SHP77 treated with DMSO at 0.1 percent for 48 hours (cell line): ENCODE results near the gene UBE2E2.

Source experiments
- DNase-seq: peaks from one replicate; lab custom pipeline; 2025; lab: John Stamatoyannopoulos, UW

The UBE2E2 gene

DNA sequence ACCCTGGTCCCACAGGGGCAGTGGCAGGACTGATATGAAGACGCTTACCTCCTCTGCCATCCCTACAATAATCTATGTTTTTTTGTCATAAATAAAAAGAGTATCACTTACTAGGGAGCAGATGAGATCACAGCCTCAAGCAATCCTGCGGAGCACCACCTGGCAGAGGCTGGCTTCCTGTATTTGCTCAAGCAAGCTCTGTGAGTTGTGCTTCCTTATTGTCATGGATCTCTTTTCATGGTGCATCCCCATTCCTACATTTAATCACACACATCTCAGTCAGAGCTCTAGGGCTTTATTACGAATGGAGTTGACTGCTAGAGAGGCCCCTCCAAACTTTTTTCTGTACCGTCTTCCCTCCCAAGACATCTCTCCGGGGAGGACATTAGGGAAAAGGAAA is 186.0 kb downstream of the UBE2E2 start:
- no peak for DNase-seq

DNA sequence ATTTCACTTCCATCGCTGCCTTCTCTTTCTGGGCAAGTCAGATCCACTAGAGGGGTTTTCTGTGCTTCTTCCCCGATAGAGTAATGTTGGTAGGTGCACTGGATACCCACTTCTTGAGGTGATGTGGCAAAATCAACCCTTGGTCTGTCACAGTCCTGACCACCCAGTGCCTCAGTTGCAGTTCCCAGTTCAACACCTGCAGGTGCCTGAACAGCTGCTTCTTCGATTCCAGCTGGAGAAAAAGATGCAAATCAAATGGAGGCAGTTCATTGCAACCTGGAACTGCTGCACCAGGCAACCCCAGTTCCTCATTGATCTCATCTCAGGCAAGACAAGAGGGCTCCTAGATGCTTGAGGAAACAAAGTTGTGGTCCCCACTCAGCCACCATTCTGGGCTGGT is 186.6 kb downstream of the UBE2E2 start:
- no peak for DNase-seq

DNA sequence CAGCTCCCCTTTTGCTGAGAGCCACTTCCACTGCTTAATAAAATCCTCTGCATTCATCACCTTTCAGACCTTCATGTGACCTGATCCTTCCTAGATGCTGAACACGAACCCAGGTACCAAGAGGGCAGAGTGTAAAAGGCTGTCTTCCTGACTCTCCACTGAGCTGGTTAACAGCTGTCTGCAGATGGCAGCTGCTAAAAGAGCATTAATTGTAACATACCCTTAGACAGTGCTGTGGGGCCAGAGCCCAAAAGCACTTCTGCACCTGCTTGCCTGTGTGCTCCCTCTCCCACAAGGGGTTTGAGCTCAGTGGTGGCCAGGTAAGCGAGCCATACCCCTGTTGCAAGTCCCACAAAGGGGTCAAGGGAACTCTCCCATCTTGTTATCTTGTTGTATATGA is 187.3 kb downstream of the UBE2E2 start:
- DNase-seq: no peak

DNA sequence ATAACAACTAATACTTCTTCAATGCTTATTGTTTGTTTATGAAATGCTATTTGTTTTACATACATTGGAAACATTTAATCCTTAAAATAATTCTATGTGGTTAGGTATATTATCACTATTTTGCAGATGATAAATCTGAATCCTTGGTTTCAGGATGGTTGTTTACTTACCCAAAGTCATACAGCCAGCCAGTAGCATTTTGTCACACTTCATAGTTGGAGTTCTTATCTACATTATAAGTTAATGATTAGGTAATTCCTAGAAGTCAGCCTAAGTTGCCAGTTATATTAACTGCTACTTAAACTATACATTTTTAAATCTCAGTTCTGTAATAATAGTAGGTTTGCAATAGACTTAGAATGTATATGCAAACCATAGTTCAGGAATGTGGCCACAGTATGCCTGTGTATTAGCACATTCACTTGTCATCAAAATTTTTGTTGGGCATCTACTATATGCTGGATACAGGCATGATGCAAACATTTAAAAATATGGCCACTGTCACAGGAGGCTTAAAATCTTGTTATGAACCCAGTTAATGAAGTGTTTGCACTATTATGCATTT is 187.9 kb downstream of the UBE2E2 start:
- no peak for DNase-seq

DNA sequence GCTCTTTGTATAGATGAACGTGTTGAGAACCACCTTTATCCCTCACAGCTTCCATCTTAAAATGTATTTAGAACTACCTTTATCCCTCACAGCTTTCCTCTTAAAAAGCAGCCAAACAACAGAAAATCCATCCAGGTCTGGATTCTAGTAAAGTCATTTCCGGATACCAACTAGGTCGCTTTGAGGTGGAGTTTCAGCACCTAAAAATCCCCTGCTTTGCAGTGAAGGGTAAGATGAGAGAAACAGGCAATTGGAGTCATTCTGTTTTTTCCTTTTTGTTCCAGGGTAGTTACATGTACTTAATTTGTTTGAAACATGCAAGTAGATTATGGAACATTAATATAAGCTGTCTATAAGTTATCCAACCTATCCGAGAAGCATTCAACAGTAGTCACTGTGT is 192.0 kb downstream of the UBE2E2 start:
- no peak for DNase-seq

DNA sequence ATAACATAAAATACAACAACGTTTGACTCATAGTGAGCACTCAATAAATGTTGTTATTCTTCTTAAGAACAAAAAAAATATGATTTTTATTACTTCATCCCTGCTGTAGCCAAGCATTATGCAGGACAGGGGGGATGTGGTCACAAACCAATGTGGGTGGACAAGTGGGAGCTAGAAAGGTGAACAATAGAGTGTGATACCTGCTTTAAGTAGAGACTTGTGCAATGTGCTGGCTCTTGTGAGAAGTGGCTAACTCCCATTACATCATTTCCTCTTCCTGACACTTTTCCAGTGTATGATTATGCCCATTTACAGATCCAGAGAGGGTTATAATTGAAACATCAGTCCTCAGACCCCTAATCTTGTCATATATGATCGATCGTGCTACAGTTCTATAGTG is 193.6 kb downstream of the UBE2E2 start:
- no peak for DNase-seq

DNA sequence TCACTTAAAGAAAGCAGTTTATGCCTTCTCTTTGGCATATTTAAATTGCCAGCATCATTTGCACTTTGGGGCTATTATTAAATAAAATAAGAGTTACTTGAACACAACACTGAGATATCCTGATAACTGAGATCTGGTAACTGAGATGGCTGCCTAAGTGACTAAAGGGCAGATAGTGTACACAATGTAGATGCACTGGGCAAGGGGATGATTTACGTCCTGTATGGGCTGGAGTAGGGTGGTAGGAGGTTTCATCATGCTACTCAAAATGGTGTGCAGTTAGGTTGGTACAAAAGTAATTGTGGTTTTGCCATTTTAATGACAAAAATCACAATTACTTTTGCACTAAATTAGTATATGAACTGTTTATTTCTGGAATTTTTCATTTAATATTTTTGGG is 196.1 kb downstream of the UBE2E2 start:
- no peak for DNase-seq

DNA sequence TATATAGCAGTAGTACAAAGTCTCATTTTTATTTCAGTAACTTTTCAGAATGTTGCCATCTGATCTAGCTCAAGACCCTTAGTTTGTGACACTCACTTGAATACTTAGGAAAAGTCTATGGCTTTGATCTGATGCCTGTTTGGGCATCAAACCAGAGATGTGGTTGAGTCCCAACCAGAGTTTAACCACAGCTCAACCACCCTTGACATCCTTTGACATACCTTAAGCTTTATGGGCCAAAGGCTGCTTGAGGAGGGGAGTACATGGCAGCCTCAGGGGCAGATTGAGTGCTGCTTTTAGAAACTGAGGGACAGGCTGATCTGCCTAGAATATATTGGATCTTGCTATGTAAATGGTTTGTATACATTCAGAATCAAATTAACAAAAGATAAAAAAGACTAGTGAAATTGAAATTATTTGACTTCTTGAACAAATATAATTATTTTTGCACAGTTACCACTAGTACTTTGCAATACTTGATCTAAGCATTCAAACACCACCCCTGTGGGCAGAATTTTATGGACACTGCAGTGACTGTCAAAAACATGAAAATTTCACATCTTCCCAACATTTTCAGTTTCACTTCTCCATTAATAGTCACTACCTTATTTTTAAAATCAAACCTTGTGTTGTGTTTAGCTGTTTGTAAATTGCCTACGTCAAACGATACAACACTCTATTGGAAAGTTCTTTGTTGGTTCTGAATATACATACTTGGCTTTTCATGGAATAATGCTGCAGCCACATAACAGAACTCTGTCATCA is 199.8 kb downstream of the UBE2E2 start:
- no peak for DNase-seq

DNA sequence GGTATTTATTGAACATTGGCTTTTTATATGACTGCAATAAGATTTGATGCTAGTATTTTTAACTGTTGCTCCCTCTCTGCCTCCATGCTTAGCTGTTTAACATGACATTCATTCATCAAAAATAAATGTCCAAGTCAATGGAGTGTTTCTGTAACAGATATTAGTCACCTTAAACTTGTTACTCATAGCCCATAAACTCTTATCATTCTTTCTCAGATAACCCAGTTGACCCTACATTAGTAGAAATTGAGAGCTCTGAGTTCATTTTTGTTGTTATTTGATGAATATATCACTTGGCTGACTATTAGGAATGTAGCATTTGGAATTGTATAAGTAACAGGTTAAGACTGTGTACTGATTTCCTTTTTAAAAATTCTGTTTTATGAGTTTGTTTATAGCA is 201.1 kb downstream of the UBE2E2 start:
- DNase-seq: no peak

DNA sequence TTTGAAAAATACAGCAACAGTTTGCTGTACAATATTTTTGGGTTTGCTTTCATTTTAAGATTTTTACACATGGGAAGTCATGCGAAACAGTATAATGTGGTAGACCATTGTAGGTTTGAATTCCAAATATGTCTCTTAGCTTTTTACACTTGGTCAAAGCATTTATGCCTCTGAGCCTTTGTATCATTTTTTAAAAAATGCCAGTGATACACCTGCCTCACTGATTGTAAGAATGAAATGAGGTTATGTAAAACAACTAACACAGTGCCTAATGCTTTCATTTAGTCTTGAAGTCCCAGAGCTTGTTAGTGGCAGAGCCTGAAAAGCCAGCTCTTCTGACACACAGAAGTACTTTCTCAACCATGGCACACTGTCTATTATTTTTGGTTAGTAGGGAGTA is 202.0 kb downstream of the UBE2E2 start:
- no peak for DNase-seq

DNA sequence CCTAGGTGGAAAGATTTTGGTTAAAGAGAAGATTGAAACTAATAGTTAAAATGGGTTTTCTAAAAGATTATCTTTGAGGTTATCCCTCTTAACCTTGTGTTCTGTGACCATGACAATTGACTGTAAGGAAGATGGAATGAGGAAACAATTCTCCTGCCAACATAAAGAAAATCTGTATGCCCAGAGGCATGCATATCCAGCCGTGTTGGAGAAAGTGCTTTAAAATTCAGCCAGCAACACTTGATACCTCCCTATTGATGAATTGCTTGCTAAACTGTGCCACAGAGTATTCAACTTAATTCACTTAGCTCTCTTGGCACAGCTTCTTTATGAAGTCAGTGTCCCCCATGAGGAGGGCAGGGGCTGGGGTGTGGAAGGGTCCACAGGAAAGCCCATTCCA is 203.5 kb downstream of the UBE2E2 start:
- no peak for DNase-seq

DNA sequence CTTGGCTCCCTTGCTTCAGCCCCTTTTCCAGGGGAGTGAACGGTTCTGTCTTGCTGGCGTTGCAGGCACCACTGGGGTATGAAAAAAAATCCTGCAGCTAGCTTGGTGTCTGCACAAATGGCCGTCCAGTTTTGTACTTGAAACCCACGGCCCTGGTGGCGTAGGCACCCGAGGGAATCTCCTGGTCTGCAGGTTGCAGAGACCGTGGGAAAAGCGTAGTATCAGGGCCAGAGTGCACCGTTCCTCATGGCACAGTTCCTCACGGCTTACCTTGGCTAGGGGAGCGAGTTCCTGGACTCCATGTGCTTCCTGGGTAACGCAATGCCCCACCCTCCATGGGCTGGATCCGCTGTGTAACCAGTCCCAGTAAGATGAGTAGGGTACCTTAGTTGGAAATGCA is 214.9 kb downstream of the UBE2E2 start:
- DNase-seq: no peak

DNA sequence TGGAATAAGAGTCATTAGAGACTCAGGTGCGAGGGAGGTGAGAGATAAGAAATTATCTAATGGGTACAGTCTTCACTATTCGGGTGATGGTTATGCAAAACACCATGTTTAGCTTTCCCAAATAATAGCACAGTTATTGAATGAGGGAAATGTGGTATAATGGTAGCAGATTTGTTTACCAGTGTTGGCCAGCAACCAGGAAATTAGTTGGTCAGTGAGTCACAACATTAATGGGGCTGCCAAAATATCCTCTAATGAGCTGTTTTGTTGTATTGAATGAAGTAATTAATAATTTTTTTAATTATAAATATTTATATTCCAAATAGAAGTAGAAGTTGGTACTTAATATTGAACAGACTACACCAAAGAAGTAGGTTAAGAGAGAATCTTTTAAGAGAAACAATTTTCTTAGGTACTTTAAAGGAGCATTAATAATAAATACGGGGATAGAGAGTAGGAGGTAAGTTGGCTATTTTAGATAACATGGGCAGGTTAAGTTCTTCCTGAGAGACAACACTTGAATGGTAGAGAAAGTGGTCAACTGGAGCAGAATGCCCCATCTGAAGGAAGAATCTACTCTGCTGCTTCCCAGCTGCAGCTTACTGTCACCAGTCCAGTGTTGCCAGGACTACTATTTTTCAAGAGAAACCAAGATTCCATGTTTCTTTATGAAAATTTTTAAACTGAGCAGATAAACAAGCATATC is 218.8 kb downstream of the UBE2E2 start:
- no peak for DNase-seq

DNA sequence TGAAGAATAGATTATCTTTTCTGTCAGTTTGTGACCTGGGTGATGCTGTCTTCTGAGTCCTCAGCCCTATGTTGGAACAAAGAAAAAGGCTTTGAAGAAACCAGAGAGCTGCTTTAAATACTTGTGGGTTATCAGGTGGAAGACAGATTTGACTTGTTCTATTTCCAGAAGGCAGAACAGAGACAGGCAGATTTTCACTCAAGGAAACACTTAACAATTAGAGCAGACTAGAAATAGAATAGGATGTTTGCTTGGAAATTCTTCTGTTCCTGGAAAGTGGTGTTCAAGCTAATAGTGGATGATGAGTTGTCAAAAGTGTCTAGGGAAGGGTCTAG is 219.4 kb downstream of the UBE2E2 start:
- DNase-seq: no peak

DNA sequence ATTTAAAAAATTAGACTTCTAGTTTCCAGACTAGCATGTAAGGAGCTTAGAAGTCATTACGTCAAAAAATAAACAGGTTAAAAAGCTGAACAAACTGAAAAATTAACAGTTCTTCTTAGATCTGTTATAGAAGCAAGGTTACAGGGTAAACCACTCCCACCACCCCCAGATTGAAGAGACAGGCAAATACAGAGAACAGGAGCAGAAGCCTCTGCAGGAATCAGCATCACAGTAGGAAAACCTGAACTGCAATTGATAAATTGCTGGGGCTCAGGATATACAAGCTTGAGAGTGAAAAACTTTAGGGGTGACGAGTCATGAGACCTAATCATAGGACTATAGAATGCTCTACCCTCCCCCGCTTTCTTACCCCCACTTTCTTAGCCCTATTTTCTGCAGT is 222.3 kb downstream of the UBE2E2 start:
- DNase-seq: no peak

DNA sequence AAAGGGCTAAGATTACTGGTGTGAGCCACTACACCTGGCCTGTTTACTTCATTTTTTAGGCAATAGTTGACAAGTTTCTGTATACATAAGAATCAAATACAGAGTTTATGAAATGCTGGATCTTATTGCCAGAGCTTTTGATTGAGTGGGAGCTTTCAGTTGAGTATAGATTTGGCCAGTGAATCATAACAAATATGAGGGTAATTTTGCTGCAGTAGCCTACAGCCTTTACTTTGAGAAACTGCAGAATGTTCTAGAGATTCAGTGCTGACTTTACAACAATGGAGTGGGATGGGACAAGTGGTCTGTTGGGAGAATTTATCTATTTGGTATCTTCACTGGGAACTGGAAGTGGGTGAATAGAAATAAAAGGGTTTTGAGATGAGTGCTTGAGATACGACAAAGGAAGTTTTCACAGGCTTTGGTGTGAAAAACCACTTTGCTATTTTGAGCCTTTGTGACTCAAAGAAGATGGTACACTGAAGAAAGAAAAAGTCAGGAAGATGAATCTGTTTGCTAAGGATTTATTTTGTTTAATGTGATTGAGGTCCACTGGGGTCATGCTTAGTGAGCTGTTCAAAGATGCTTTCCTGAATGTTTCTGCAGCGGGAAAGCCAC is 227.8 kb downstream of the UBE2E2 start:
- DNase-seq: no peak

DNA sequence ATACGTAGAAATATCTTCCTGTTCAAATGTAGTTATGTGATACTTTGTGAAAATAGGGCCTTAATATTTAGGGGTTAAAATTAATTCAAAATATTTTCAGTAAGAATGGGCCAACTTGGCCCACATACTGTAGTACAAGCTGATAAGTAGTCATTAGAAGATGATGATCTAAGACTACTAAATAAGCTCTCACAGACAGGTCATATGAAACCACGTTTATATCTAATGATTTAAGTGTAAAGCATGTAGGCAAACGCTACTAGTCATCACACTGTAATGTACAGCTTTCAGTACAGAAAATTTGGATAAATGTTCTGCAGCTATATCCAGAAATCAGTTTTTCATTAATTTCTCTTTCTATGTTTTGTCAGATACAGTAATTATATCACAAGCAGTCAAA is 228.6 kb downstream of the UBE2E2 start:
- no peak for DNase-seq

DNA sequence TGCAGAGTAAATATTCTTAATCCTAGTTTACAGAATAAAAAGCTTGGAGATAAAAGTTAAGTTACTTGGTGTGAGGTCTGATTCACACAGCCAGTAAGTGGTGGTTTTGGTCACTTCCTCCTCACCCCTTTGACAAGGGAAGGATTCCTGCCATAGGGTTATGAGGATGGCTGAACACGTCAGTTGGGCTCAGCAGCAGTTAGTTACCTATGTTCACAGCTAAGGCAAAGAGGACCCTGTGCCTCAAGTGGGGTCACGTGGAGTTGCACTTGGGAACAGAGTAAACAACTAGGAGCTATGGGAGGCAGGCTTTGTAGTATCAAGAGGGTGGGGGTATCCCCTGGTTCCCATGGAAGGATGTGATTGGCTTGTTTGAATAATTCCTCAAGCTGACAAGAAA is 232.2 kb downstream of the UBE2E2 start:
- DNase-seq: no peak

DNA sequence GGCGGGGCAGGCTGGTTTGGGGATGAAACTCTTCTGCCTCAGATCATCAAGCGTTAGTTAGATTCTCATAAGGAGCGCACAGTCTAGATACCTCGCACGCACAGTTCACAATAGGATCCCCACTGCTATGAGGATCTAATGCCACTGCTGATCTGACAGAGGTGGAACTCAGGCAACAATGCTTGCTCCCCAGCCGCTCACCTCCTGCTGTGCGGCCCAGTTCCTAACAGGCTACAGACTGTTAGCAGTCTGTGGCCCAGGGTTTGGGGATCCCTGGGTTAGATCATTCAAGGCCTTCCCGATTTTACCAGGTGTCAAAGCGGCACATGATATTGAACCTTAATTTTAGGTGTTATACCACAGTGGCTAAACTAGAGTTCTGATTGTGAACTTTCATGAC is 232.8 kb downstream of the UBE2E2 start:
- no peak for DNase-seq

DNA sequence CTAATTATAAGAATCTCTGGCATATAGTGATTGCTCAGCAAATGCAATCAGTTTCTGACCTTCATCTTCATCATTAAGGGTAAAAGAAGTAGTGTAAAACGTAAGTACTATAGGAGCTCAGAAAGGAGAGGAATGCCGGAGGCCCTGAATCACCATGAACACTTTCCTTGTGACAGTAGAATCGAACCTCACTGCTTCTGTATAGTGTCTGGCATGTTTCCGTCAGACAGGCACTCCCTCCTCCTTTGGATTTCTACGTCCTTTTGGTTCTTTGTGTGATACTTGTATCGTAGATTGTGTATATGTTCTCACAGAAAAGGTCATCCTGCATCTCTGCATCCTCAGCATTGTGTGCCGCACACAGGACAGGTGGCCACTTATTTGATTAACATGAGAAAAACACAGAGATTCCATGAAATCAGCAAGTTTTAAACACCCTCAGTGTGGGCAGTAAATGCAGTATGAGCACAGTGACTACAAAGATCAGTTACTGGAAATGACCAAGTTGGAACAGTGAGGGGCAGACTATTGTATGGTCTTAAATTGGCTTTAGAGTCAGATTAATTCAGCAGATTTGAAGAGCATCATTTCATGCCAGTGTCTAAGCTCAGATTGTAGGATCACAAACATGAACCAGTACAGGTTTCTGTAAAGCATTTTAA is 234.5 kb downstream of the UBE2E2 start:
- no peak for DNase-seq

DNA sequence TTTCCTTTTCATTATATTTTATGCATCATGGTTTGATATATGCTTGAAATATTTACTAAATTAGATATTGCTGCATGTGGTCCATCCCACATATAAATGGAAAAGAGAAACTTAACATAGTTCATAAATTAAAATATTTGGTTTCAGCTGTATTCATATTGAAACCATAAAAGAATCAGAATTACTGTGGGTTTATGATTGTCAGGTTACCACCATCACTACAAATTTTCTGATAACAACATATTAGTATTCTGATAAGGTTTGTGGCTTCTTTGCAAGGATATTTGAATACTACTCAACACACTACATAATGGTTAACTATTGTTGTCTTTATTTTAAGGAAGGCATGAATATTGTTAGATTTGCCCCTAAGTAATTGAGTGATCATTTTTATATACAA is 235.5 kb downstream of the UBE2E2 start:
- no peak for DNase-seq

DNA sequence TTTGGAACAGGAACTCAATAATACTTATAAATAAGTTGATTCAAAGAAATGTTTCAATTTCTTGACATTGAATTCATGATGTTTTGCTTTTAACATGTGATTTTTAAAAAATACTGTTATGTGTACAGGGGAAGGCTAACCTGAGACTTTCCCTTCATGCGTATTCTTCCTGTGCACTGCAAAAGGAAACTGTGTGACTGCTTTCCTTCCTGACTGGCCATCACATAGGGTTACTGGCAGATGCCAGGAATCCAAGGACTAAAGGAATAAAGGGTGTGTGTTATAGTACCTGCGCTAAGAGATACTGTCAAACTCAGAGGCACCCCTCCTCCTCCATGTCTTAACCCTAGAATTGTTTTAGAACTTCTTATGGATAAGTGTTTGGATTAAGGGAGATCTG is 236.0 kb downstream of the UBE2E2 start:
- DNase-seq: no peak
